ENCODE data around the gene GGCX. TPM values are rescaled to one million over a fixed set of nuclear protein-coding genes. Genes with fewer than 3 reads are reported as not detected.

Gene GGCX
- total and polyA plus RNA-seq, 9 of the 15 experiments (the other 6 are each of a cell fraction or from before 2014, with no cell fraction given), result 14.4 to 47.1 (median 28.1) TPM

DNA sequence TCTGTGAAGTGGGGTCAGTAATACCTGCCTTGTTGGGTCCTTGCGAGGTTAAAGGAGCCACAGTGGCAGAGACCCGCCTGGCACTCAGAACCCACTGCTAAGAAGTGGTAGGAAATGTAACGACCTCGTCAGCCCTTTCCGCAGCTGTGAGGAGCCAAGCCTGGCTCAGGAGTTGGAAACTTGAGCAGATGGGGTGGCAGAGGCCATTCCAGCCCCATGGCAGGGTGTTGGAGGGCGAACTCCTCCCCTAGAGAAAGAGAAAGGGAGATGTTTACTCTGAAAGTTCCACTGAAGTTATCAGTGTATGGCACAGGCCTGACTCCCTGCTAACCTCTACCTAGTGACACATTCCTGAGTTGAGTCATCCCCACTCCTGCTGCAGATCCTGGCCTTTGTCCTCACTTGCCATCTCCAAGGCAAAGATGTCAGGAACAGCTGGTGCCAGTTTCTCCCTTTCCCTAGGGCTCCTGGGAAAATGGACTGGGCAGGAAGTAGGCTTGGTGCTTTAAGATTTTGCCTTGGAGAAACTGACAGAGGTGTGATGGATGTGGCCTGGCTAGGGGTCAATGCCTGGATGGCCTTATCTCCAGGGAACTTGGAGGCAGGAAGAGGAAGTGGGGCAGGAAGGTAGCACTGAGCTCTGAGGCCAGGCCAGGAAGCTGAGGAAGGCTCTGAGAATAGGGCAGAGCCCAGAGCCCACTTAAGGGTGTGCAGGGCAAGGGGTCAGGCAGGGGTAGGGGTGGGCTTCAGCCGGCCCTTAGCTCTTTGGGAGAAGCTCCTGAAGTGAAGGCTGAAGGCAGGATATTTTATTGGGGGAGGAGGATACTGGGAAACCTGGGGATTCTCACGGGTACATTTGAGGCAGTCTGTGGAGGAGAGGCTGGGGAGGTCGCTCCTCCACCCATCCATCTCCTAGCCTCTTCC is 23.8 kb upstream of the GGCX start (continued):
- TF ChIP-seq, protein P1, sequence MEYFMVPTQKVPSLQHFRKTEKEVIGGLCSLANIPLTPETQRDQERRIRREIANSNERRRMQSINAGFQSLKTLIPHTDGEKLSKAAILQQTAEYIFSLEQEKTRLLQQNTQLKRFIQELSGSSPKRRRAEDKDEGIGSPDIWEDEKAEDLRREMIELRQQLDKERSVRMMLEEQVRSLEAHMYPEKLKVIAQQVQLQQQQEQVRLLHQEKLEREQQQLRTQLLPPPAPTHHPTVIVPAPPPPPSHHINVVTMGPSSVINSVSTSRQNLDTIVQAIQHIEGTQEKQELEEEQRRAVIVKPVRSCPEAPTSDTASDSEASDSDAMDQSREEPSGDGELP (CRISPR knock-in tag; IDR thresholded peaks at IDR 0.05; ENCODE audit: borderline replicate concordance), result peak; percentile 67; the same call in 1 of the 2 replicates
- TF ChIP-seq TGIF2 (CRISPR knock-in tag; IDR thresholded peaks at IDR 0.05), result no peak
- no peak for TF ChIP-seq SRF (CRISPR knock-in tag; IDR thresholded peaks at IDR 0.05)
- 0 out of 2 replicates have a peak, but pooled peaks have one; percentile 46 for TF ChIP-seq HIVEP1 (CRISPR knock-in tag; IDR thresholded peaks at IDR 0.05)
- TF ChIP-seq RFX5 (IDR thresholded peaks at IDR 0.05; ENCODE audit: low read depth, low read length), result no peak
- TF ChIP-seq ZC3H8 (IDR thresholded peaks at IDR 0.05), result no peak
- TF ChIP-seq MEF2D (tag; conservative IDR thresholded peaks at IDR 0.05; ENCODE audit: low read depth), result peak; percentile 81; the same call in 1 of the 2 replicates
- TF ChIP-seq, protein P2, sequence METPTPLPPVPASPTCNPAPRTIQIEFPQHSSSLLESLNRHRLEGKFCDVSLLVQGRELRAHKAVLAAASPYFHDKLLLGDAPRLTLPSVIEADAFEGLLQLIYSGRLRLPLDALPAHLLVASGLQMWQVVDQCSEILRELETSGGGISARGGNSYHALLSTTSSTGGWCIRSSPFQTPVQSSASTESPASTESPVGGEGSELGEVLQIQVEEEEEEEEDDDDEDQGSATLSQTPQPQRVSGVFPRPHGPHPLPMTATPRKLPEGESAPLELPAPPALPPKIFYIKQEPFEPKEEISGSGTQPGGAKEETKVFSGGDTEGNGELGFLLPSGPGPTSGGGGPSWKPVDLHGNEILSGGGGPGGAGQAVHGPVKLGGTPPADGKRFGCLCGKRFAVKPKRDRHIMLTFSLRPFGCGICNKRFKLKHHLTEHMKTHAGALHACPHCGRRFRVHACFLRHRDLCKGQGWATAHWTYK (CRISPR knock-in tag; IDR thresholded peaks at IDR 0.05), result peak; percentile 47; the same call in 1 of the 2 replicates
- no peak for TF ChIP-seq STAG1 (CRISPR knock-in tag; IDR thresholded peaks at IDR 0.05; ENCODE audit: borderline replicate concordance)
- peak; percentile 76 for TF ChIP-seq CBFA2T2 (conservative IDR thresholded peaks at IDR 0.05)
- peak; percentile 29 to 61; a peak in 1 of 4 replicates for TF ChIP-seq FOXK2 (conservative IDR thresholded peaks at IDR 0.05 in 1 of 2, IDR thresholded peaks at IDR 0.05 in 1 of 2; ENCODE audit: low read depth in 2 of 2)
- peak; percentile 34; the same call in 1 of the 2 replicates for TF ChIP-seq XRCC5 (IDR thresholded peaks at IDR 0.05; ENCODE audit: low read depth, low read length)
- peak in 1 of 2 experiments; percentile 31; a peak in 2 of 4 replicates for TF ChIP-seq TBL1XR1 (IDR thresholded peaks at IDR 0.05; ENCODE audit: low read length in 2 of 2)
- no peak for TF ChIP-seq TCF7 (IDR thresholded peaks at IDR 0.05; ENCODE audit: borderline replicate concordance)
- no peak for TF ChIP-seq ZNF347 (CRISPR knock-in tag; IDR thresholded peaks at IDR 0.05; ENCODE audit: low read depth)
- peak; percentile 74 for TF ChIP-seq ETV5 (CRISPR knock-in tag; IDR thresholded peaks at IDR 0.05; ENCODE audit: low read depth)
- no peak for TF ChIP-seq POLR2AphosphoS2 (IDR thresholded peaks at IDR 0.05; ENCODE audit: low read length)
- TF ChIP-seq, protein P3, sequence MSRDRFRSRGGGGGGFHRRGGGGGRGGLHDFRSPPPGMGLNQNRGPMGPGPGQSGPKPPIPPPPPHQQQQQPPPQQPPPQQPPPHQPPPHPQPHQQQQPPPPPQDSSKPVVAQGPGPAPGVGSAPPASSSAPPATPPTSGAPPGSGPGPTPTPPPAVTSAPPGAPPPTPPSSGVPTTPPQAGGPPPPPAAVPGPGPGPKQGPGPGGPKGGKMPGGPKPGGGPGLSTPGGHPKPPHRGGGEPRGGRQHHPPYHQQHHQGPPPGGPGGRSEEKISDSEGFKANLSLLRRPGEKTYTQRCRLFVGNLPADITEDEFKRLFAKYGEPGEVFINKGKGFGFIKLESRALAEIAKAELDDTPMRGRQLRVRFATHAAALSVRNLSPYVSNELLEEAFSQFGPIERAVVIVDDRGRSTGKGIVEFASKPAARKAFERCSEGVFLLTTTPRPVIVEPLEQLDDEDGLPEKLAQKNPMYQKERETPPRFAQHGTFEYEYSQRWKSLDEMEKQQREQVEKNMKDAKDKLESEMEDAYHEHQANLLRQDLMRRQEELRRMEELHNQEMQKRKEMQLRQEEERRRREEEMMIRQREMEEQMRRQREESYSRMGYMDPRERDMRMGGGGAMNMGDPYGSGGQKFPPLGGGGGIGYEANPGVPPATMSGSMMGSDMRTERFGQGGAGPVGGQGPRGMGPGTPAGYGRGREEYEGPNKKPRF (IDR thresholded peaks at IDR 0.05; ENCODE audit: low read depth, low read length), result no peak
- peak; percentile 67; the same call in 1 of the 2 replicates for TF ChIP-seq ELF4 (CRISPR knock-in tag; IDR thresholded peaks at IDR 0.05)
- TF ChIP-seq, protein P4, sequence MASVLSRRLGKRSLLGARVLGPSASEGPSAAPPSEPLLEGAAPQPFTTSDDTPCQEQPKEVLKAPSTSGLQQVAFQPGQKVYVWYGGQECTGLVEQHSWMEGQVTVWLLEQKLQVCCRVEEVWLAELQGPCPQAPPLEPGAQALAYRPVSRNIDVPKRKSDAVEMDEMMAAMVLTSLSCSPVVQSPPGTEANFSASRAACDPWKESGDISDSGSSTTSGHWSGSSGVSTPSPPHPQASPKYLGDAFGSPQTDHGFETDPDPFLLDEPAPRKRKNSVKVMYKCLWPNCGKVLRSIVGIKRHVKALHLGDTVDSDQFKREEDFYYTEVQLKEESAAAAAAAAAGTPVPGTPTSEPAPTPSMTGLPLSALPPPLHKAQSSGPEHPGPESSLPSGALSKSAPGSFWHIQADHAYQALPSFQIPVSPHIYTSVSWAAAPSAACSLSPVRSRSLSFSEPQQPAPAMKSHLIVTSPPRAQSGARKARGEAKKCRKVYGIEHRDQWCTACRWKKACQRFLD (CRISPR knock-in tag; IDR thresholded peaks at IDR 0.05), result peak; percentile 78; the same call in 1 of the 2 replicates
- TF ChIP-seq SMAD1 (IDR thresholded peaks at IDR 0.05; ENCODE audit: low read depth, low read length, partially characterized antibody), result no peak

Measured in K562 (cell line).